ENCODE measurements around the gene SMIM20. TPM values are rescaled to one million over a fixed set of nuclear protein-coding genes. Genes with fewer than 3 reads are reported as not detected.

Gene SMIM20
- polyA plus RNA-seq, 1 donor from 2014 or later: 19.1 TPM

DNA sequence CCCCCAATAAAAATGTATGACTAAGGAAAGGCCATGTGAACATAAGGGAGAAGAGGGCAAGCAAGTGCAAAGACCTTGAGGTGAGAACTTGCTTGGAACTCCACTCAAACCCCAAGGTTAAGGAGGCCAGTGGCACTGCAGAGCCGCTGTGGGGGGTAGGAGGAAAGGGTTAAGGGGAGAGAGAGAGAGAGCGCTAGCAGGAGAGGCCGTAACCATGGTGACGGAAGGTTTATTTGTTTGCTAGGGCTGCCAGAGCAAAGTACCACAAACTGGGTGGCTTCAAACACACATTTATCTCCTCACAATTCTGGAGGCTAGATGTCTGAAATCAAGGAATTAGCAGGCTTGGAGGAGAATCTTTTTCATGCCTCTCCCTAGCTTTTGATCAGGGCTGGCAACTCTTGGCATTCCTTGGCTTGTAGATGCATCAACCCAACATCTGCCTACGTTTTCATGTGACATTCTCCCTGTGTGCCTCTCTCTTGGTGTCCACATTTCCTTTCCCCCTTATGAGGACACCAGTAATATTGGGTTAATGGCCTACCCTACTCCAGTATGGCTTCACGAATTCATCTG is 35.2 kb downstream of the SMIM20 start:
- Histone ChIP-seq H3K4me3 (ENCODE audit: low read length) (no peak overlapping the region), H4K20me1 (ENCODE audit: insufficient read depth) (no peaks in the 10 kb centered on the region), H3K27me3 (ENCODE audit: insufficient read depth, low read depth, low read length) (no peaks in the 10 kb centered on the region), H2AFZ (ENCODE audit: low read depth, low read length) (no peak overlapping the region), H3K9ac (ENCODE audit: low read length) (no peak overlapping the region), H3K27ac (ENCODE audit: low read length) (no peak overlapping the region), H3K9me3 (ENCODE audit: low read length) (no peaks in the 10 kb centered on the region), H3K36me3 (ENCODE audit: insufficient read depth, low read length) (no peaks in the 10 kb centered on the region), H3K79me2 (replicated peaks; ENCODE audit: insufficient read depth, low read length) (no peaks in the 10 kb centered on the region), H3K4me2 (ENCODE audit: low read length) (no peak overlapping the region), H3K9me2 (ENCODE audit: insufficient read depth, low read length) (no peaks in the 10 kb centered on the region), H3F3A (ENCODE audit: insufficient read depth, low read length, poor library complexity, severe bottlenecking) (no peaks in the 10 kb centered on the region)
- TF ChIP-seq, protein P1, sequence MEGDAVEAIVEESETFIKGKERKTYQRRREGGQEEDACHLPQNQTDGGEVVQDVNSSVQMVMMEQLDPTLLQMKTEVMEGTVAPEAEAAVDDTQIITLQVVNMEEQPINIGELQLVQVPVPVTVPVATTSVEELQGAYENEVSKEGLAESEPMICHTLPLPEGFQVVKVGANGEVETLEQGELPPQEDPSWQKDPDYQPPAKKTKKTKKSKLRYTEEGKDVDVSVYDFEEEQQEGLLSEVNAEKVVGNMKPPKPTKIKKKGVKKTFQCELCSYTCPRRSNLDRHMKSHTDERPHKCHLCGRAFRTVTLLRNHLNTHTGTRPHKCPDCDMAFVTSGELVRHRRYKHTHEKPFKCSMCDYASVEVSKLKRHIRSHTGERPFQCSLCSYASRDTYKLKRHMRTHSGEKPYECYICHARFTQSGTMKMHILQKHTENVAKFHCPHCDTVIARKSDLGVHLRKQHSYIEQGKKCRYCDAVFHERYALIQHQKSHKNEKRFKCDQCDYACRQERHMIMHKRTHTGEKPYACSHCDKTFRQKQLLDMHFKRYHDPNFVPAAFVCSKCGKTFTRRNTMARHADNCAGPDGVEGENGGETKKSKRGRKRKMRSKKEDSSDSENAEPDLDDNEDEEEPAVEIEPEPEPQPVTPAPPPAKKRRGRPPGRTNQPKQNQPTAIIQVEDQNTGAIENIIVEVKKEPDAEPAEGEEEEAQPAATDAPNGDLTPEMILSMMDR (IDR thresholded peaks at IDR 0.05; ENCODE audit: poor library complexity, severe bottlenecking): no peak
- TF ChIP-seq POLR2AphosphoS5 (IDR thresholded peaks at IDR 0.05): peak; percentile 15

DNA sequence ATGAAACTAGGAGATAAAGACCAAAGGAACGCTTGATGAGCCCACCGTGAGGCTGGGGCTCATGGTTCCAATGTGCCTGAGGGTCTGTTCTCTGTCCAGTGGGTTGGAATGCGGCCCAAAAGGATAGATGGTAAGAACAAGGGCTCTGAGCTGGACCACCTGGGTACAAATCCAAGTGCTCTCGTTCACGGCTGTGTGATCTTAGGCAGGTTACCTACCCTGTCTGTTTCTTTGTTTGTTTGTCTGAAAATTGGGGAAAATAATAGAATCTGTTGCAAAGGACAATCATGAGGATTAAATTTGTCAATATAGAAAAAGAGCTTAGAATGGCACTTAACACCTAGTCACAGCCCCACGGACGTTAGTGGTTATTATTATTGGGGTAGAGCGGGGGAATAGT is 36.0 kb downstream of the SMIM20 start:
- no peaks in the 10 kb centered on the region for H3K36me3 ChIP-seq (ENCODE audit: insufficient read depth, low read length)
- H2AFZ ChIP-seq (ENCODE audit: low read depth, low read length): no peak overlapping the region
- no peak overlapping the region for H3K27ac ChIP-seq (ENCODE audit: low read length)
- no peaks in the 10 kb centered on the region for H3K9me3 ChIP-seq (ENCODE audit: low read length)
- H3K27me3 ChIP-seq (ENCODE audit: insufficient read depth, low read depth, low read length): no peaks in the 10 kb centered on the region
- H3F3A ChIP-seq (ENCODE audit: insufficient read depth, low read length, poor library complexity, severe bottlenecking): no peaks in the 10 kb centered on the region
- H3K4me3 ChIP-seq (ENCODE audit: low read length): no peak overlapping the region
- H4K20me1 ChIP-seq (ENCODE audit: insufficient read depth): no peaks in the 10 kb centered on the region
- no peak overlapping the region for H3K9ac ChIP-seq (ENCODE audit: low read length)
- H3K4me2 ChIP-seq (ENCODE audit: low read length): no peak overlapping the region
- no peaks in the 10 kb centered on the region for H3K9me2 ChIP-seq (ENCODE audit: insufficient read depth, low read length)
- no peaks in the 10 kb centered on the region for H3K79me2 ChIP-seq (replicated peaks; ENCODE audit: insufficient read depth, low read length)
- TF ChIP-seq EZH2 (IDR thresholded peaks at IDR 0.05; ENCODE audit: borderline replicate concordance, insufficient read depth, low read length, poor library complexity, severe bottlenecking) (no peak), TAF1 (IDR thresholded peaks at IDR 0.05; ENCODE audit: low read depth) (no peak), SMC3 (conservative IDR thresholded peaks at IDR 0.05; ENCODE audit: poor library complexity) (no peak), MXI1 (conservative IDR thresholded peaks at IDR 0.05; ENCODE audit: poor library complexity, severe bottlenecking) (no peak), POLR2AphosphoS5 (IDR thresholded peaks at IDR 0.05) (no peak), EP300 (conservative IDR thresholded peaks at IDR 0.05; ENCODE audit: poor library complexity, severe bottlenecking) (no peak), RAD21 (conservative IDR thresholded peaks at IDR 0.05) (no peak)
- TF ChIP-seq, protein P1 (IDR thresholded peaks at IDR 0.05; ENCODE audit: poor library complexity, severe bottlenecking): no peak
- TF ChIP-seq, protein P2, sequence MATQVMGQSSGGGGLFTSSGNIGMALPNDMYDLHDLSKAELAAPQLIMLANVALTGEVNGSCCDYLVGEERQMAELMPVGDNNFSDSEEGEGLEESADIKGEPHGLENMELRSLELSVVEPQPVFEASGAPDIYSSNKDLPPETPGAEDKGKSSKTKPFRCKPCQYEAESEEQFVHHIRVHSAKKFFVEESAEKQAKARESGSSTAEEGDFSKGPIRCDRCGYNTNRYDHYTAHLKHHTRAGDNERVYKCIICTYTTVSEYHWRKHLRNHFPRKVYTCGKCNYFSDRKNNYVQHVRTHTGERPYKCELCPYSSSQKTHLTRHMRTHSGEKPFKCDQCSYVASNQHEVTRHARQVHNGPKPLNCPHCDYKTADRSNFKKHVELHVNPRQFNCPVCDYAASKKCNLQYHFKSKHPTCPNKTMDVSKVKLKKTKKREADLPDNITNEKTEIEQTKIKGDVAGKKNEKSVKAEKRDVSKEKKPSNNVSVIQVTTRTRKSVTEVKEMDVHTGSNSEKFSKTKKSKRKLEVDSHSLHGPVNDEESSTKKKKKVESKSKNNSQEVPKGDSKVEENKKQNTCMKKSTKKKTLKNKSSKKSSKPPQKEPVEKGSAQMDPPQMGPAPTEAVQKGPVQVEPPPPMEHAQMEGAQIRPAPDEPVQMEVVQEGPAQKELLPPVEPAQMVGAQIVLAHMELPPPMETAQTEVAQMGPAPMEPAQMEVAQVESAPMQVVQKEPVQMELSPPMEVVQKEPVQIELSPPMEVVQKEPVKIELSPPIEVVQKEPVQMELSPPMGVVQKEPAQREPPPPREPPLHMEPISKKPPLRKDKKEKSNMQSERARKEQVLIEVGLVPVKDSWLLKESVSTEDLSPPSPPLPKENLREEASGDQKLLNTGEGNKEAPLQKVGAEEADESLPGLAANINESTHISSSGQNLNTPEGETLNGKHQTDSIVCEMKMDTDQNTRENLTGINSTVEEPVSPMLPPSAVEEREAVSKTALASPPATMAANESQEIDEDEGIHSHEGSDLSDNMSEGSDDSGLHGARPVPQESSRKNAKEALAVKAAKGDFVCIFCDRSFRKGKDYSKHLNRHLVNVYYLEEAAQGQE (IDR thresholded peaks at IDR 0.05; ENCODE audit: borderline replicate concordance): no peak
